ENCODE results near the gene LGR4.

LGR4 gene

GRCh38 chr11:27373856-27374602 is 98.6 kb downstream of the LGR4 start:
- no peak for DNase-seq (ENCODE audit: low spot score)

- no peak for DNase-seq (ENCODE audit: low spot score)
Measured at GRCh38 chr11:27373392-27373791, 99.2 kb downstream of the LGR4 start.

GRCh38 chr11:27372164-27372563 is 100.4 kb downstream of the LGR4 start:
- no peak for DNase-seq (ENCODE audit: low spot score)

GRCh38 chr11:27371489-27371888 is 101.1 kb downstream of the LGR4 start:
- DNase-seq (ENCODE audit: low spot score), result no peak

GRCh38 chr11:27370374-27370773 is 102.2 kb downstream of the LGR4 start:
- DNase-seq (ENCODE audit: low spot score), result no peak

GRCh38 chr11:27367881-27368280 is 104.7 kb downstream of the LGR4 start:
- DNase-seq (ENCODE audit: low spot score), result no peak

- no peak for DNase-seq (ENCODE audit: low spot score)
Measured at GRCh38 chr11:27363576-27364117, 108.9 kb downstream of the LGR4 start.

- peak; percentile 93 for DNase-seq (ENCODE audit: low spot score)
Measured at GRCh38 chr11:27362749-27363575, 109.6 kb downstream of the LGR4 start, which contains the start of gene CCDC34. Gene CCDC34, minus strand, starts transcription at chr11:27363215. Its CDS starts 21 bp downstream, at chr11:27363194.

GRCh38 chr11:27361649-27362431 is 110.8 kb downstream of the LGR4 start:
- DNase-seq (ENCODE audit: low spot score), result no peak

GRCh38 chr11:27358296-27358695 is 114.3 kb downstream of the LGR4 start:
- DNase-seq (ENCODE audit: low spot score), result no peak

- DNase-seq (ENCODE audit: low spot score), result no peak
Measured at GRCh38 chr11:27357250-27357649, 115.3 kb downstream of the LGR4 start.

- DNase-seq (ENCODE audit: low spot score), result no peak
Measured at GRCh38 chr11:27356624-27357222, 115.9 kb downstream of the LGR4 start.

- no peak for DNase-seq (ENCODE audit: low spot score)
Measured at GRCh38 chr11:27355575-27356104, 117.0 kb downstream of the LGR4 start.

GRCh38 chr11:27354359-27354965 is 118.1 kb downstream of the LGR4 start:
- no peak for DNase-seq (ENCODE audit: low spot score)

GRCh38 chr11:27353593-27354358 is 118.8 kb downstream of the LGR4 start:
- DNase-seq (ENCODE audit: low spot score), result no peak

- no peak for DNase-seq (ENCODE audit: low spot score)
Measured at GRCh38 chr11:27352781-27353180, 119.8 kb downstream of the LGR4 start.

GRCh38 chr11:27350511-27350910 is 122.1 kb downstream of the LGR4 start:
- no peak for DNase-seq (ENCODE audit: low spot score)

GRCh38 chr11:27349919-27350318 is 122.7 kb downstream of the LGR4 start:
- no peak for DNase-seq (ENCODE audit: low spot score)

GRCh38 chr11:27348340-27348873 is 124.2 kb downstream of the LGR4 start:
- DNase-seq (ENCODE audit: low spot score), result no peak
